Mesodermal cell (in vitro differentiated cells): ENCODE data around the gene MRPL52. TPM values are rescaled to one million over a fixed set of nuclear protein-coding genes. Genes with fewer than 3 reads are reported as not detected.
"Not testable (repeated sequence)": the region's sequence is repeated elsewhere in the genome, so short reads cannot be mapped to it uniquely, and the experiment has no call there.

ENCODE experiments used
- H3K27ac ChIP-seq: 2 replicates; pipeline ENCODE4 v1.7.0; 2013; ENCODE audit warnings: mild to moderate bottlenecking, low read depth, low read length, moderate library complexity; ENCODE audit not compliant: severe bottlenecking
- H3K36me3 ChIP-seq: 2 replicates; pipeline ENCODE4 v1.7.1; 2013; ENCODE audit warnings: mild to moderate bottlenecking, low read length, moderate library complexity; ENCODE audit not compliant: control insufficient read depth, insufficient read depth
- H3K4me1 ChIP-seq: one replicate; pipeline ENCODE4 v1.7.1; 2013; ENCODE audit warnings: mild to moderate bottlenecking, low read length; ENCODE audit not compliant: insufficient read depth, control insufficient read depth, poor library complexity, severe bottlenecking
- H3K4me3 ChIP-seq: 2 replicates; pipeline ENCODE4 v1.7.0; 2013; ENCODE audit warnings: low read length, control low read depth, mild to moderate bottlenecking; ENCODE audit not compliant: insufficient read depth, poor library complexity, severe bottlenecking; ENCODE audit errors: extremely low read depth
- H3K9me3 ChIP-seq: 2 replicates; pipeline ENCODE4 v1.7.1; 2013; ENCODE audit warnings: mild to moderate bottlenecking, low read length, moderate library complexity; ENCODE audit not compliant: control insufficient read depth
- WGBS, 2 experiments: methylation state at CpG; one replicate each; pipeline ENCODE4 v1.1.5; 2013; ENCODE audit warnings: missing lambda C conversion rate in 2 of 2; ENCODE audit not compliant: insufficient coverage in 2 of 2; 5-methylcytosine and 5-hydroxymethylcytosine counted together
- polyA plus RNA-seq, 2 experiments: library from polyadenylated mRNA; stranded (reverse); fragments of 50-300 nt; gene quantifications; one replicate each; pipeline ENCODE4 v1.2.3, GENCODE V29; 2013

The MRPL52 gene
- 158 TPM for polyA plus RNA-seq (2013, experiment 1 of 2)
- polyA plus RNA-seq (2013, experiment 2 of 2): 156 TPM

GRCh38 chr14:22829661-22830442, at the start of gene MRPL52:
Gene MRPL52, plus strand, starts transcription at chr14:22829887. Its CDS starts 26 bp downstream, at chr14:22829913.
- peaks cover 34% of the 10 kb centered on the region for H3K36me3 ChIP-seq
- no peaks in the 10 kb centered on the region for H3K9me3 ChIP-seq
- H3K27ac ChIP-seq: peak within 1 kb of the TSS; percentile 23
- peak within 1 kb of the TSS; percentile 86 for H3K4me3 ChIP-seq
- 2% methylated on average over 33 to 38 of the region's 41 CpGs for WGBS, 2 experiments
- H3K4me1 ChIP-seq: peaks cover 7% of the 10 kb centered on the region

- WGBS, 2 experiments: 67% methylated on average over 1 of the region's 2 CpGs; no CpG with 5 or more reads in 1 of the 2 experiments
- Histone ChIP-seq H3K4me3 (no peak overlapping the region), H3K4me1 (peaks cover 25% of the 10 kb centered on the region), H3K36me3 (peaks cover 13% of the 10 kb centered on the region), H3K9me3 (no peaks in the 10 kb centered on the region), H3K27ac (peak overlapping the region; percentile 33)
Observed at GRCh38 chr14:22780105-22780679, 49.5 kb upstream of the MRPL52 start.

- WGBS, 2 experiments: 95 to 97% methylated on average over 3 to 5 of the region's 5 CpGs
- H3K4me1 ChIP-seq: peaks cover 25% of the 10 kb centered on the region
- no peak overlapping the region for H3K4me3 ChIP-seq
- H3K36me3 ChIP-seq: peaks cover 7% of the 10 kb centered on the region
- no peaks in the 10 kb centered on the region for H3K9me3 ChIP-seq
- peak overlapping the region; percentile 11 for H3K27ac ChIP-seq
Observed at GRCh38 chr14:22780941-22781300, 48.8 kb upstream of the MRPL52 start.

- peak overlapping the region; percentile 11 for H3K27ac ChIP-seq
- H3K36me3 ChIP-seq: peaks cover 2% of the 10 kb centered on the region
- WGBS, 2 experiments: 0% methylated on average over 1 of the region's 1 CpG
- no peak overlapping the region for H3K4me3 ChIP-seq
- no peaks in the 10 kb centered on the region for H3K9me3 ChIP-seq
- peaks cover 25% of the 10 kb centered on the region for H3K4me1 ChIP-seq
Observed at GRCh38 chr14:22781301-22781991, 48.2 kb upstream of the MRPL52 start.

DNA sequence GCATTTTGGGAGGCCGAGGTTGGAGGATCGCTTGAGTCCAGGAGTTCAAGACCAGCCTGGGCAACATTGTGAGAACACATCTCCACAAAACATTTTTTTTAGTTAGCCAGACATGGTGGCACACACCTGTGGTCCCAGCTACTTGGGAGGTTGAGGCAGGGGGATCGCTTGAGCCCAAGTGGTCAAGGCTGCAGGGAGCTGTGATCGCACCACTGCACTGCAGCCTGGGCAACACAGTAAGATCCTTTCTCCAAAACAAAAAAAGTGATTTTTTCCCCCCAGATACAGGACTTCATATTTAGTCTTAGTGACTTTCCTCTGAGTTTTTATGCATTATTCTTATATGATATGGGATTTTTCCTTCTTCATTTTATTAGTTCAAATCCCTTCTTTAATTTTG, 43.0 kb upstream of the MRPL52 start:
- H3K27ac ChIP-seq: no peak overlapping the region
- 100% methylated on average over 3 of the region's 4 CpGs for whole genome bisulfite sequencing, 2 experiments
- H3K4me1 ChIP-seq: peaks cover 18% of the 10 kb centered on the region
- H3K36me3 ChIP-seq: no peaks in the 10 kb centered on the region
- H3K4me3 ChIP-seq: no peak overlapping the region
- no peaks in the 10 kb centered on the region for H3K9me3 ChIP-seq

DNA sequence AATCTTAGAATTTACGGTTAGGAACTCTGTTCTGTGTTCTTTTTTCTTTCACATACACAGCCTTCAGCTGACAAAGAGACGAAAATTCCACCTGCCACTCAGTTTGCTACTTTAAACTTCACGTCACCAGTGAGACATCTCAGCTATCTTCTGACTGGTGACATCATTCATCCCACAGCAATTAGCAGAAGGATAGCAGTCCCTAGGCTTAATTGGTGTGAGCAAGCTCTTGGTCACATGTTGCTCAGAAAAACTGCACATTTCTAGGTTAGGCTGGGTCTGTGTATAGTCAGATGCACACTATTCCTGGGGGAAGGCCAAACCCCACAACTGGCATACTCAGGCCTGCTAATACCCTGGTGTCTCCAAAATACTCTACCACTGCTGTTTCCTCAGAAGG, 38.4 kb upstream of the MRPL52 start:
- H3K27ac ChIP-seq: peak overlapping the region; percentile 49

DNA sequence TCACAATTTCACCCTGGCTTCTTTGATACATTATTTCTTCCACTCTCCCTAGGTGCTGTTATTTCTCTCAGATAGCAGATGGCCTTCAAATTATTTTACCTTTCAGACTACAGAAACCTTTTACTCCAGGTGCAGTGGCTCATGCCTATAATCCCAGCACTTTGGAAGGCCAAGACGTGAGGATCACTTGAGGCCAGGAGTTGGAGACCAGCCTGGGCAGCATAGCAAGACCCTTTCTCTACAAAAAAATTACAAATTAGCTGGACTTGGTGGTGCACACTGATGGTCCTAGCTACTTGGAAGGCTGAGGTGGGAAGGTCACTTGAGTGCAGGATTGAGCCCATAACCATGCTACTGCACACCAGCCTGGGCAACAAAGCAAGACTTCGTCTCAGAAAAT, 37.5 kb upstream of the MRPL52 start:
- Histone ChIP-seq H3K9me3 (no peaks in the 10 kb centered on the region), H3K36me3 (no peaks in the 10 kb centered on the region), H3K4me1 (peaks cover 21% of the 10 kb centered on the region), H3K27ac (no peak overlapping the region), H3K4me3 (no peak overlapping the region)
- WGBS, 2 experiments: 90 to 94% methylated on average over 2 of the region's 2 CpGs

More for the DNA sequence above, 38.4 kb upstream of the MRPL52 start:
- Histone ChIP-seq H3K4me3 (no peak overlapping the region), H3K36me3 (no peaks in the 10 kb centered on the region), H3K4me1 (peaks cover 13% of the 10 kb centered on the region), H3K9me3 (no peaks in the 10 kb centered on the region)
- 81 to 88% methylated on average over 2 to 3 of the region's 3 CpGs for WGBS, 2 experiments

GRCh38 chr14:22793550-22793949, 36.1 kb upstream of the MRPL52 start:
- peaks cover 25% of the 10 kb centered on the region for H3K4me1 ChIP-seq
- not testable (repeated sequence) for H3K36me3 ChIP-seq, H3K4me3 ChIP-seq, H3K27ac ChIP-seq, H3K9me3 ChIP-seq
- WGBS, 2 experiments: 91% methylated on average over 3 of the region's 5 CpGs

DNA sequence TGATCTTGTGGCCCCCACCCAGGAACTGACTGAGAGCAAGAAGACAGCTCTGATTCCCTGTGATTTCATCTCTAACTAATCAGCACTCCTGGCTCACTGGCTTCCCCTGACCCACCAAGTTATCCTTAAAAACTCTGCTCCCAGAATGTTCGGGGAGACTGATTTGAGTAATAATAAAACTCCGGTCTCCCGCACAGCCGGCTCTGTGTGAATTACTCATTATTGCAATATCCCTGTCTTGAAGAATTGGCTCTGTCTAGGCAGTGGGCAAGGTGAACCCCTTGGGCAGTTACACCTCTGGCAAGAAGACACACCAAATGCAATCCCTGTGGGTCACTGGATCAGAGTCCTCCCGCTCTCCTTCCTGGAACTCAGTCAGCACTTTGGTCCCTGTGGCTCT, 35.7 kb upstream of the MRPL52 start:
- Histone ChIP-seq H3K36me3 (no peaks in the 10 kb centered on the region), H3K4me1 (peaks cover 25% of the 10 kb centered on the region), H3K9me3 (no peaks in the 10 kb centered on the region), H3K4me3 (no peak overlapping the region), H3K27ac (no peak overlapping the region)
- WGBS, 2 experiments: 50 to 63% methylated on average over 2 to 3 of the region's 5 CpGs

DNA sequence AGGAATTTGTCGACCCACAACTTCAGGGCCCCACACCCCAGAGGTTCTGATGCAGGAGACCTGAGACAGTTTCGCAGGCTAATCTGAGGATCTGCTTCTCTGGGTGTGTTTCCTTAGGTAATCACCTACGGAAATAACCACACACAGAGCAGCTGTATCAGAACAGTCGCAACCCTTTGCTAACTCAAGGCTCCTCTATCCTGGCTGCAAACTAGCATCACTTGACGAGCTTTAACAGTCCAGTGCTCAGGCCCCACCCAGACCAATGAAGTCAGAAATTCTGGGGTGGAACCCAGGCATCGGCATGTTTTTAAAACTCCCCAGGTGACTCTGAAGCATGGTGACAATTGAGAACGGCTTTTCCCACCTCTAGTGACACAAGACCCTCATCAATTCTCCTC, 35.1 kb upstream of the MRPL52 start:
- Histone ChIP-seq H3K4me3 (no peak overlapping the region), H3K9me3 (no peaks in the 10 kb centered on the region)
- WGBS, 2 experiments: 92 to 98% methylated on average over 6 to 7 of the region's 7 CpGs

More for the DNA sequence above, 35.1 kb upstream of the MRPL52 start:
- no peak overlapping the region for H3K27ac ChIP-seq
- no peaks in the 10 kb centered on the region for H3K36me3 ChIP-seq
- peaks cover 25% of the 10 kb centered on the region for H3K4me1 ChIP-seq
